A549 (cell line): ENCODE results near the gene QRICH1. TPM values are rescaled to one million over a fixed set of nuclear protein-coding genes. Genes with fewer than 3 reads are reported as not detected.

Experiments
- ATAC-seq, 2 experiments: fragments of 200-7000 bp in 1 of 2; fragments of >200 bp in 1 of 2; cut with Nextera tagmentation in 1 of 2; cut with Tn5 transposase in 1 of 2; 3 replicates each; pipeline versions ENCODE4 v1.8.0 to v1.9.1; 2018 to 2020; ENCODE audit warnings: mild to moderate bottlenecking in 1 of 2, moderate library complexity in 1 of 2
- CTCF ChIA-PET: fragments of 300-600 bp; sonication (Branson Sonifier 250); formaldehyde crosslinking; extraction: SDS; loops from one replicate; lab custom pipeline; 2021; ENCODE audit warnings: antibody characterized with exemption, inconsistent platforms; lab: Yijun Ruan, JAX
- POLR2A ChIA-PET: fragments of 350-600 bp; formaldehyde crosslinking; extraction: SDS; loops from one replicate; lab custom pipeline; 2021; ENCODE audit warnings: antibody characterized with exemption, inconsistent platforms; lab: Yijun Ruan, JAX
- DNase-seq, 2 experiments: peaks; one replicate each; pipeline versions ENCODE4 v3.0.0 to v3.0.0-alpha.2; 2011 to 2016; ENCODE audit warnings: low read depth in 1 of 2, low spot score in 1 of 2
- FAIRE-seq: peaks from 2 replicates; lab custom pipeline; 2011; peaks lifted over from hg19 to GRCh38; lab: Jason Lieb, UNC
- H3K27ac ChIP-seq, 2 experiments: fragments of >200 bp; sonication (Bioruptor Twin); formaldehyde crosslinking; 3 replicates each; pipeline ENCODE4 v1.5.1; 2016 to 2017
- H3K4me1 ChIP-seq: fragments of >200 bp; sonication (Bioruptor Twin); formaldehyde crosslinking; 3 replicates; pipeline ENCODE4 v1.6.1; 2016
- H3K4me2 ChIP-seq: fragments of >200 bp; sonication (Bioruptor Twin); formaldehyde crosslinking; 3 replicates; pipeline ENCODE4 v1.6.1; 2016
- H3K4me3 ChIP-seq: fragments of >200 bp; sonication (Bioruptor Twin); formaldehyde crosslinking; 3 replicates; pipeline ENCODE4 v1.5.1; 2016
- H3K9me3 ChIP-seq: fragments of >200 bp; sonication (Bioruptor Twin); formaldehyde crosslinking; 3 replicates; pipeline ENCODE4 v1.6.1; 2016
- CEBPB ChIP-seq, 2 experiments: fragments of >200 bp in 1 of 2; sonication (Bioruptor Twin) in 1 of 2; formaldehyde crosslinking in 1 of 2; IDR thresholded peaks; 2 replicates each; pipeline ENCODE4 v1.6.1; 2012 to 2016
- CHD2 ChIP-seq: fragments of 150-350 bp; IDR thresholded peaks from 2 replicates; pipeline ENCODE4 v1.6.1; 2014; ENCODE audit warnings: low read length; ENCODE audit not compliant: partially characterized antibody
- EHF ChIP-seq: fragments of 250-450 bp; sonication (Bioruptor Pico); IDR thresholded peaks from 2 replicates; pipeline ENCODE4 v1.5.0; 2020; ENCODE audit warnings: mild to moderate bottlenecking
- FOSB ChIP-seq: fragments of 250-450 bp; sonication (Bioruptor Pico); IDR thresholded peaks from 2 replicates; pipeline ENCODE4 v1.5.0; 2020; ENCODE audit warnings: mild to moderate bottlenecking, moderate library complexity
- FOSL2 ChIP-seq, 2 experiments: fragments of 450-650 bp in 1 of 2; fragments of >200 bp in 1 of 2; sonication (Bioruptor Twin) in 1 of 2; formaldehyde crosslinking; IDR thresholded peaks; 2 replicates each; pipeline versions ENCODE4 v1.5.0 to v1.6.1; 2016 to 2020; ENCODE audit warnings: mild to moderate bottlenecking in 1 of 2, moderate library complexity in 1 of 2
- FOXS1 ChIP-seq: fragments of 250-450 bp; sonication (Bioruptor Pico); IDR thresholded peaks from 2 replicates; pipeline ENCODE4 v1.5.0; 2020; ENCODE audit warnings: mild to moderate bottlenecking, moderate library complexity
- GATA3 ChIP-seq: IDR thresholded peaks from 2 replicates; pipeline ENCODE4 v1.6.1; 2012; ENCODE audit warnings: borderline replicate concordance
- HEYL ChIP-seq: fragments of 250-450 bp; sonication (Bioruptor Pico); IDR thresholded peaks from 2 replicates; pipeline ENCODE4 v1.8.0; 2021; ENCODE audit warnings: mild to moderate bottlenecking, moderate library complexity
- JUN ChIP-seq, 2 experiments: fragments of >200 bp; sonication (Bioruptor Twin); formaldehyde crosslinking; IDR thresholded peaks; 2 replicates in 1 of 2; 3 replicates in 1 of 2; pipeline ENCODE4 v1.6.1; 2016 to 2017
- KDM1A ChIP-seq: fragments of 200-600 bp; sonication (generic); IDR thresholded peaks from 2 replicates; pipeline ENCODE4 v1.6.1; 2016; ENCODE audit warnings: low read depth, mild to moderate bottlenecking
- KDM5A ChIP-seq: fragments of 200-600 bp; sonication (generic); IDR thresholded peaks from 2 replicates; pipeline ENCODE4 v1.6.1; 2016; ENCODE audit warnings: antibody characterized with exemption, mild to moderate bottlenecking
- MAFK ChIP-seq: fragments of 450-650 bp; IDR thresholded peaks from 2 replicates; pipeline ENCODE4 v1.6.1; 2014; ENCODE audit not compliant: partially characterized antibody
- NFE2L2 ChIP-seq: fragments of 150-350 bp; conservative IDR thresholded peaks from 2 replicates; pipeline ENCODE4 v1.6.1; 2014; ENCODE audit warnings: low read length
- NR3C1 ChIP-seq: fragments of >200 bp; sonication (Bioruptor Twin); formaldehyde crosslinking; IDR thresholded peaks from 3 replicates; pipeline ENCODE4 v1.6.1; 2017
- POLR2A ChIP-seq: IDR thresholded peaks from 2 replicates; pipeline ENCODE4 v1.6.1; 2012; ENCODE audit warnings: mild to moderate bottlenecking, low read length
- POLR2AphosphoS2 ChIP-seq: conservative IDR thresholded peaks from 2 replicates; pipeline ENCODE4 v1.6.1; 2012; ENCODE audit warnings: low read length, improper control_type of control experiment, inconsistent platforms
- RFX5 ChIP-seq: fragments of 450-650 bp; IDR thresholded peaks from 2 replicates; pipeline ENCODE4 v1.7.1; 2014; ENCODE audit warnings: antibody characterized with exemption, mild to moderate bottlenecking, moderate library complexity
- RNF2 ChIP-seq: fragments of 200-600 bp; sonication (generic); IDR thresholded peaks from 2 replicates; pipeline ENCODE4 v1.6.1; 2016; ENCODE audit warnings: low read depth, mild to moderate bottlenecking, antibody characterized with exemption, moderate library complexity, borderline replicate concordance
- SMC3 ChIP-seq: fragments of >200 bp; sonication (Bioruptor Twin); formaldehyde crosslinking; IDR thresholded peaks from 3 replicates; pipeline ENCODE4 v1.6.1; 2018; ENCODE audit warnings: inconsistent platforms
- TFCP2L1 ChIP-seq: fragments of 250-450 bp; sonication (Bioruptor Pico); IDR thresholded peaks from 2 replicates; pipeline ENCODE4 v1.5.0; 2021; ENCODE audit warnings: mild to moderate bottlenecking
- ZSCAN20 ChIP-seq: fragments of 250-450 bp; sonication (Bioruptor Pico); IDR thresholded peaks from 2 replicates; pipeline ENCODE4 v1.8.0; 2022; ENCODE audit warnings: mild to moderate bottlenecking, moderate library complexity
- WGBS: methylation state at CpG from one replicate; pipeline ENCODE4 v1.1.6; 2017; ENCODE audit errors: missing lambda C conversion rate; 5-methylcytosine and 5-hydroxymethylcytosine counted together
- polyA plus RNA-seq, 4 experiments: library from polyadenylated mRNA; depleted of rRNA in 3 of 4; stranded (reverse); fragments of >200 nt; fragmentation: RNase III in 1 of 4; extraction: RNeasy Plus Mini Kit Qiagen cat#74134 plus additional on column Dnase treatment in 1 of 4; gene quantifications; 2 replicates in 3 of 4; 3 replicates in 1 of 4; pipeline ENCODE4 v1.2.3, GENCODE V29; 2011 to 2017
- TF ChIP-seq, protein P1 (sequence below): fragments of 200-600 bp; sonication (generic); IDR thresholded peaks from 2 replicates; pipeline ENCODE4 v1.6.1; 2016; ENCODE audit warnings: antibody characterized with exemption, mild to moderate bottlenecking, moderate library complexity
- TF ChIP-seq, protein P2 (sequence below): fragments of >200 bp; sonication (Bioruptor Twin); formaldehyde crosslinking; IDR thresholded peaks from 3 replicates; pipeline ENCODE4 v1.6.1; 2016

The QRICH1 gene
- polyA plus RNA-seq, 2 of the 4 experiments (the other 2 are of a cell fraction) = 47.9 to 53.8 TPM

DNA sequence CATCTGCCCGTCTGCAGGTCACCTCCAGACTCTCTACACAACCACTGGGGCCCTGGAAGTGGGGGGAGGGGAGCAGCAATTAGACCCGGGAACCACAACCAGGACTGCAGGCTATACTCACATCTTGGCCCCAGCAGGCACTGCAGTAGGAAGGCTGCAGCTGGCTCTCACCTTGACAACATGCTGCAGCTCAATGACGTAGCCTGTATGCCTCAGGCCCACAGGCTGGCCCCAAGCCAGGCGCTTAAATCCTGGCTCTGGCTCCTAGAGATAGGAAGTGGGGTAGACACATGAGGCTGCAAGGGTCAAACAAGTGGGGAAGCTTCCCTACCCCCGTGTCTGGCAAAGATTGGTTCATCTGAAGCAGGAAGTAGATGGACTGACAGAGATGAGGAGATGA, 4.6 kb upstream of the QRICH1 start (continued):
- TF ChIP-seq, protein P1, sequence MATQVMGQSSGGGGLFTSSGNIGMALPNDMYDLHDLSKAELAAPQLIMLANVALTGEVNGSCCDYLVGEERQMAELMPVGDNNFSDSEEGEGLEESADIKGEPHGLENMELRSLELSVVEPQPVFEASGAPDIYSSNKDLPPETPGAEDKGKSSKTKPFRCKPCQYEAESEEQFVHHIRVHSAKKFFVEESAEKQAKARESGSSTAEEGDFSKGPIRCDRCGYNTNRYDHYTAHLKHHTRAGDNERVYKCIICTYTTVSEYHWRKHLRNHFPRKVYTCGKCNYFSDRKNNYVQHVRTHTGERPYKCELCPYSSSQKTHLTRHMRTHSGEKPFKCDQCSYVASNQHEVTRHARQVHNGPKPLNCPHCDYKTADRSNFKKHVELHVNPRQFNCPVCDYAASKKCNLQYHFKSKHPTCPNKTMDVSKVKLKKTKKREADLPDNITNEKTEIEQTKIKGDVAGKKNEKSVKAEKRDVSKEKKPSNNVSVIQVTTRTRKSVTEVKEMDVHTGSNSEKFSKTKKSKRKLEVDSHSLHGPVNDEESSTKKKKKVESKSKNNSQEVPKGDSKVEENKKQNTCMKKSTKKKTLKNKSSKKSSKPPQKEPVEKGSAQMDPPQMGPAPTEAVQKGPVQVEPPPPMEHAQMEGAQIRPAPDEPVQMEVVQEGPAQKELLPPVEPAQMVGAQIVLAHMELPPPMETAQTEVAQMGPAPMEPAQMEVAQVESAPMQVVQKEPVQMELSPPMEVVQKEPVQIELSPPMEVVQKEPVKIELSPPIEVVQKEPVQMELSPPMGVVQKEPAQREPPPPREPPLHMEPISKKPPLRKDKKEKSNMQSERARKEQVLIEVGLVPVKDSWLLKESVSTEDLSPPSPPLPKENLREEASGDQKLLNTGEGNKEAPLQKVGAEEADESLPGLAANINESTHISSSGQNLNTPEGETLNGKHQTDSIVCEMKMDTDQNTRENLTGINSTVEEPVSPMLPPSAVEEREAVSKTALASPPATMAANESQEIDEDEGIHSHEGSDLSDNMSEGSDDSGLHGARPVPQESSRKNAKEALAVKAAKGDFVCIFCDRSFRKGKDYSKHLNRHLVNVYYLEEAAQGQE = no peak
- TF ChIP-seq NFE2L2 (no peak), RNF2 (no peak)

DNA sequence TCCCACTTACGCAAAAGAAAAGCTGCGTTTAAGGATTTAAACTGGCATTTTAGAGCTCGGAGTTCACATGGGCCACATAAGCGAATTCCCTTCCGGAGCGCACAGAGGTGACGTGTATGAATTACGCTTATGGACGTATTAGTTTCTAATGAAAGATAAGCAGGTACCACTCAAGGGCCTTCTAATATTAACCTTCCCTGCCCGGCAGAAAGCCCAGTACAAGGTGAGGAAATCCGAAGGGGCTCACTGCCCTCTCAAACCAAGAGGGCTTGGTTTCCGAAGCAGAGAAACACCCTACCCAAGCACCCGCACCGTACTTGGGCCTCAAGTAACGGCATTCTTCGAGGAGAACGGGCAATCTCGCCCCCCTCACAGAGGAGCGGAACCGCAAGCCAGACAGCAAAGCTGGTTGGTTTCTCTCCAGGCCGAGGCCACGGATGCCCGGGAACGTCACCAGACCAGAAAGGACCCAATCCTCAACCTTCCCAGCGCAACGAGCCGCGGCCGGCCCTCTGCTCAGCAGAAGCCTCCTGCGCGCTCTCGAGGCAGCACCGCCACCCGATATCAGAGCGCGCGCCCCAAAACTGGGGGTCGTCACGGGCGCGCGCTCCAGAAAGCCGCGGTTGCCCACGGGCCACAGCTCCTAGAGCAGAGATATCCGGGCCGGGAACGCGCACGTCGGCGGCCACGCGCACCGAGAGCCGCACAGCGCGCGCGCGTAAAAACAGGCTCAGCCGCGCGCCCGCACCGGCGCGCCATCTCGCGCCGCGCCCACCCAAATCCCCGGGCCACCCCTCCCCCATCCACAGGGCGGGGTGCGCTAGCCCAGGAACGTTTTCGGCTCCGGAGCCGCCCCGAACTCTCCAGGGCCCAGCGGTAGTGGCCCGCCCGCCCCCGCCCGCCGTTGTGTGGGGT, 676 bp downstream of the QRICH1 start:
- FAIRE-seq = no peak

DNA sequence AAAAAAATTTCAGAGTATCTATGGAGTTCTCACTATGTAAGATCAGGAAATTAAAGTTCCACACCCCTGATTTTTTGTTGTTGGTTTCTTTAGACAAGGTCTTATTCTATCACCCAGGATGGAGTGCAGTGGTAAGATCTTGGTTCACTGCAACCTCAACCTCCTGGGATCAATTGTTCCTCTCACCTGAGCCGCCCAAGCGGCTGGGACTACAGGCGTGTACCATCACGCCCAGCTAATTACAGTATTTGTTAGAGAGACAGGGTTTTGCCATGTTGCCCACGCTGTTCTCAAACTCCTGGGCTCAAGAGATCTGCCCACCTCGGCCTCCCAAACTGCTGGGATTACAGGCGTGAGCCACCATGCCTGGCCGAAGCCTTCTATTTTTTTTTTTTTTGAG, 12.4 kb downstream of the QRICH1 start:
- DNase-seq = no peak
- no peak overlapping the region for H3K27ac ChIP-seq
- WGBS = 97% methylated on average over 8 of the region's 8 CpGs
- no peak overlapping the region for H3K4me2 ChIP-seq
- H3K4me1 ChIP-seq = no peaks in the 10 kb centered on the region
- ATAC-seq = no peak
- FAIRE-seq = no peak
- ChIA-PET POLR2A (no interaction called here), CTCF (interaction anchor here (0.6 to 3.0 kb wide), 4 partner anchors 13 to 290 kb away, joined by 3 to 11 read pairs (median 4); partner anchors contain the start of genes NDUFAF3 and QRICH1)
- no peak overlapping the region for H3K4me3 ChIP-seq
- TF ChIP-seq, protein P2, sequence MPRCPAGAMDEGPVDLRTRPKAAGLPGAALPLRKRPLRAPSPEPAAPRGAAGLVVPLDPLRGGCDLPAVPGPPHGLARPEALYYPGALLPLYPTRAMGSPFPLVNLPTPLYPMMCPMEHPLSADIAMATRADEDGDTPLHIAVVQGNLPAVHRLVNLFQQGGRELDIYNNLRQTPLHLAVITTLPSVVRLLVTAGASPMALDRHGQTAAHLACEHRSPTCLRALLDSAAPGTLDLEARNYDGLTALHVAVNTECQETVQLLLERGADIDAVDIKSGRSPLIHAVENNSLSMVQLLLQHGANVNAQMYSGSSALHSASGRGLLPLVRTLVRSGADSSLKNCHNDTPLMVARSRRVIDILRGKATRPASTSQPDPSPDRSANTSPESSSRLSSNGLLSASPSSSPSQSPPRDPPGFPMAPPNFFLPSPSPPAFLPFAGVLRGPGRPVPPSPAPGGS = no peak
- TF ChIP-seq SMC3 (no peak), MAFK (no peak), CEBPB (IDR thresholded peaks at IDR 0.05) (no peak), JUN (IDR thresholded peaks at IDR 0.05) (no peak), TFCP2L1 (CRISPR knock-in tag) (no peak)
- H3K9me3 ChIP-seq = no peaks in the 10 kb centered on the region

More for the DNA sequence above, 676 bp downstream of the QRICH1 start:
- WGBS = under 1% methylated on average over 13 of the region's 86 CpGs
- peak overlapping the region; percentile 93 to 94 for H3K27ac ChIP-seq
- H3K4me1 ChIP-seq = peaks cover 16% of the 10 kb centered on the region; the same call in 1 of the 3 replicates
- ChIA-PET POLR2A (interaction anchor here (0.6 to 2.7 kb wide), 17 partner anchors 13 to 319 kb away, joined by 3 to 32 read pairs (median 4); partner anchors contain the start of genes DALRD3, IMPDH2, LAMB2 and NDUFAF3), CTCF (interaction anchor here (0.6 to 2.3 kb wide), 18 partner anchors 11 to 465 kb away, joined by 3 to 7 read pairs (median 4); partner anchors contain the start of genes KLHDC8B, NDUFAF3 and P4HTM)
- peak; percentile 31 to 74 for DNase-seq
- peak overlapping the region; percentile 84 for H3K4me2 ChIP-seq
- TF ChIP-seq CHD2 (no peak), FOXS1 (CRISPR knock-in tag) (no peak), RFX5 (no peak), KDM5A (no peak), NR3C1 (no peak), KDM1A (no peak), POLR2A (no peak), EHF (CRISPR knock-in tag) (no peak), FOSB (no peak), HEYL (CRISPR knock-in tag) (no peak), GATA3 (no peak), ZSCAN20 (CRISPR knock-in tag) (no peak), POLR2AphosphoS2 (no peak), FOSL2 (IDR thresholded peaks at IDR 0.05) (no peak), FOSL2 (CRISPR knock-in tag; IDR thresholded peaks at IDR 0.05) (no peak), CEBPB (IDR thresholded peaks at IDR 0.05) (no peak)
- no peaks in the 10 kb centered on the region for H3K9me3 ChIP-seq
- H3K4me3 ChIP-seq = peak overlapping the region; percentile 98
- peak; percentile 48 to 49 for ATAC-seq
